CD4-positive, alpha-beta T cell (primary cell): ENCODE data around the gene BZW1. TPM values are rescaled to one million over a fixed set of nuclear protein-coding genes. Genes with fewer than 3 reads are reported as not detected.

ENCODE experiments used
- ATAC-seq: fragments of 200-7000 bp; cut with Tn5 transposase; one replicate; pipeline ENCODE4 v1.10.0; 2022; ENCODE audit warnings: mild to moderate bottlenecking; ENCODE audit not compliant: poor library complexity
- CTCF ChIA-PET: fragments of 350-600 bp; sonication (Branson Sonifier 250); formaldehyde crosslinking; loops from one replicate; lab custom pipeline; 2021; ENCODE audit warnings: antibody characterized with exemption, inconsistent platforms; lab: Charles Lee
- POLR2A ChIA-PET: fragments of 350-600 bp; sonication (Branson Sonifier 250); formaldehyde crosslinking; loops from one replicate; lab custom pipeline; 2021; ENCODE audit warnings: antibody characterized with exemption, inconsistent platforms; lab: Charles Lee
- DNase-seq, 14 experiments: peaks; one replicate each; pipeline ENCODE4 v3.0.0-alpha.2; 2013 to 2020; ENCODE audit warnings: mixed read lengths in 2 of 14
- H3K27ac ChIP-seq, 2 donors: one replicate each; pipeline versions ENCODE4 v1.5.1 to v1.7.0; 2013; ENCODE audit warnings: low read length in 2 of 2, low read depth in 1 of 2, mild to moderate bottlenecking in 1 of 2
- H3K27me3 ChIP-seq, 2 experiments: 1 replicate in 1 of 2; 2 replicates in 1 of 2; pipeline versions ENCODE4 v1.6.1 to v1.7.0; 2013; ENCODE audit warnings: low read length in 2 of 2, control low read depth in 1 of 2, mild to moderate bottlenecking in 1 of 2, moderate library complexity in 1 of 2; ENCODE audit not compliant: insufficient read depth in 2 of 2, control insufficient read depth in 1 of 2
- H3K36me3 ChIP-seq: one replicate; pipeline ENCODE4 v1.6.1; 2013; ENCODE audit warnings: low read length, control low read depth; ENCODE audit not compliant: insufficient read depth
- H3K4me1 ChIP-seq: one replicate; pipeline ENCODE4 v1.6.1; 2013; ENCODE audit warnings: low read length, control low read depth; ENCODE audit not compliant: insufficient read depth
- H3K4me3 ChIP-seq: one replicate; pipeline ENCODE4 v1.5.1; 2013; ENCODE audit warnings: mild to moderate bottlenecking, low read length, moderate library complexity
- H3K9me3 ChIP-seq, 2 experiments: 1 replicate in 1 of 2; 2 replicates in 1 of 2; pipeline versions ENCODE4 v1.6.1 to v1.7.0; 2013; ENCODE audit warnings: low read length in 2 of 2, mild to moderate bottlenecking in 2 of 2, control low read depth in 1 of 2, moderate library complexity in 1 of 2; ENCODE audit not compliant: control insufficient read depth in 1 of 2, insufficient read depth in 1 of 2
- H3K27ac Mint-ChIP-seq: one replicate; pipeline ENCODE4 v1.8.0; 2020; ENCODE audit warnings: mixed read lengths
- H3K27me3 Mint-ChIP-seq: one replicate; pipeline ENCODE4 v1.8.0; 2021; ENCODE audit warnings: mixed read lengths
- H3K36me3 Mint-ChIP-seq: one replicate; pipeline ENCODE4 v1.8.0; 2021; ENCODE audit warnings: low read depth, mixed read lengths
- H3K4me1 Mint-ChIP-seq: one replicate; pipeline ENCODE4 v1.8.0; 2021; ENCODE audit warnings: low read depth, mixed read lengths
- H3K4me3 Mint-ChIP-seq: one replicate; pipeline ENCODE4 v1.8.0; 2020; ENCODE audit warnings: mild to moderate bottlenecking, mixed read lengths
- H3K9me3 Mint-ChIP-seq: one replicate; pipeline ENCODE4 v1.8.0; 2020; ENCODE audit warnings: mixed read lengths
- CTCF ChIP-seq: fragments of 200-600 bp; IDR thresholded peaks from one replicate; pipeline ENCODE4 v1.8.0; 2022; ENCODE audit warnings: antibody characterized with exemption, mild to moderate bottlenecking
- intact Hi-C, 2 experiments: fragments of 100-400 bp; cut with DNase I in 1 of 2; cut with micrococcal nuclease in 1 of 2; formaldehyde crosslinking; loops; one replicate each; pipeline versions ENCODE4 v1.15.1 to v1.9.0; 2023 to 2025; cut with DNase I, micrococcal nuclease
- total RNA-seq, 174 experiments: library from RNA in 2 of 174; stranded (reverse) in 2 of 174; gene quantifications; one replicate each; pipeline ENCODE4 v1.2.3 and lab custom pipeline; 2021 to 2026

Gene BZW1
- total RNA-seq, 2 experiments from 2014 or later, result 190 to 192 TPM

- peaks cover 5% of the 10 kb centered on the region for H3K4me1 Mint-ChIP-seq
- CTCF ChIA-PET, result interaction anchor here (1.5 kb wide), 1 partner anchor 12 kb away, joined by 3 read pairs; no protein-coding TSS in a partner anchor
- H3K36me3 Mint-ChIP-seq, result peaks cover 7% of the 10 kb centered on the region
- no peaks in the 10 kb centered on the region for H3K27me3 ChIP-seq
- H3K4me3 Mint-ChIP-seq, result no peak overlapping the region
- intact Hi-C loops, result no loop called here
- H3K4me3 ChIP-seq, result no peak overlapping the region
- no peak overlapping the region for H3K27ac Mint-ChIP-seq
- ATAC-seq (no peak), DNase-seq (no peak)
- no peaks in the 10 kb centered on the region for H3K4me1 ChIP-seq
- no peaks in the 10 kb centered on the region for H3K27me3 Mint-ChIP-seq
- no peak for TF ChIP-seq CTCF
- H3K9me3 ChIP-seq, result no peaks in the 10 kb centered on the region
- POLR2A ChIA-PET, result interaction anchor here (1.9 to 4.2 kb wide), 2 partner anchors 14 to 18 kb away, joined by 8 to 15 read pairs; partner anchors contain the start of gene CLK1
- H3K9me3 Mint-ChIP-seq, result no peaks in the 10 kb centered on the region
- H3K36me3 ChIP-seq, result peaks cover 4% of the 10 kb centered on the region
- H3K27ac ChIP-seq, result no peak overlapping the region
Measured at GRCh38 chr2:200845669-200846325, 34.1 kb downstream of the BZW1 start.

DNA sequence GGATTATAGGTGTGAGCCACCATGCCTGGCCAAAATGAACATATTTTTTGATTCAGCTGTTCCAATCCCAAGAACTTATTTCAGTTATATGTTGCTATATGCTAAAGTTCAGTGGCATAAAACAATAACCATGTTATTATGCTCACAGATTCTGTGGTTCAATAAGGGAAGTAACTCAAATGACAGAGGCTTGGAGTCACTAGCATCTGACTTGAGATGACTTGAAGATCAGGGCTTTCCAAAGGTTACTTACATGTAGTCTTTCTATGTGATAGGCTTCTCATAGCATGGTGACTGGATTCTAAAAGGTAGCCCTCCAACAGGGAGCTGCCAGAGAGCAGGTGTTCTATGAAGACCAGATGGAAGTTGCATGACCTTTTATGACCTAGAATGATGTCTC, 35.6 kb downstream of the BZW1 start:
- H3K9me3 ChIP-seq, result no peaks in the 10 kb centered on the region
- POLR2A ChIA-PET, result interaction anchor here (0.7 to 1.1 kb wide), 2 partner anchors 11 to 17 kb away, joined by 4 to 5 read pairs; partner anchors contain the start of gene CLK1
- Mint-ChIP-seq H3K9me3 (no peaks in the 10 kb centered on the region), H3K4me3 (no peak overlapping the region), H3K27me3 (no peaks in the 10 kb centered on the region), H3K27ac (no peak overlapping the region), H3K36me3 (peaks cover 22% of the 10 kb centered on the region), H3K4me1 (peaks cover 6% of the 10 kb centered on the region)
- no peaks in the 10 kb centered on the region for H3K4me1 ChIP-seq
- ATAC-seq (no peak), DNase-seq (no peak)
- no peak overlapping the region for H3K27ac ChIP-seq
- peaks cover 19% of the 10 kb centered on the region for H3K36me3 ChIP-seq
- TF ChIP-seq CTCF, result no peak
- H3K27me3 ChIP-seq, result no peaks in the 10 kb centered on the region
- CTCF ChIA-PET, result no interaction called here
- no peak overlapping the region for H3K4me3 ChIP-seq
- intact Hi-C loops, result no loop called here

DNA sequence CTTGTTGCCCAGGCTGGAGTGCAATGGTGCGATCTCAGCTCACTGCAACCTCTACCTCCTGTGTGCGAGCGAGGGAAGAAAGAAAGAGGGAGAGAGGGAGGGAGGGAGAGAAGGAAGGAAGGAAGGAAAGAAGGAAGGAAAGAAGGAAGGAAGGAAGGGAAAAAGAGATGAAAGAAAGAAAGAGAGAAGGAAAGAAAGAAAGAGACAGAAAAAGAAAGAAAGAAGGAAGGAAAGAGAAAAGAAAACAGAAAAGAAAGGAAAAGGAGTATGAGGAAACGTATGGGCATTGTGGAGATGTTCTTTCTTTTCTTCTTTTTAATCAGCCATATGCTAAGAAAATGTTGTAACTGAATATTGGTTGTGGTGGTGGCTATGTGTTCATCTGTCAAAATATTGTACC, 36.2 kb downstream of the BZW1 start:
- H3K27me3 ChIP-seq, result no peaks in the 10 kb centered on the region
- ChIA-PET POLR2A (interaction anchor here (2.4 to 3.7 kb wide), 2 partner anchors 10 to 16 kb away, joined by 19 to 28 read pairs; partner anchors contain the start of gene CLK1), CTCF (no interaction called here)
- intact Hi-C loops, result no loop called here
- no peak for TF ChIP-seq CTCF
- ATAC-seq (no peak), DNase-seq (no peak)
- Mint-ChIP-seq H3K4me3 (no peak overlapping the region), H3K27ac (no peak overlapping the region), H3K9me3 (no peaks in the 10 kb centered on the region), H3K27me3 (no peaks in the 10 kb centered on the region), H3K36me3 (peaks cover 28% of the 10 kb centered on the region), H3K4me1 (peaks cover 13% of the 10 kb centered on the region)
- H3K27ac ChIP-seq, result no peak overlapping the region
- H3K4me1 ChIP-seq, result no peaks in the 10 kb centered on the region
- H3K36me3 ChIP-seq, result peaks cover 26% of the 10 kb centered on the region
- H3K4me3 ChIP-seq, result no peak overlapping the region
- H3K9me3 ChIP-seq, result no peaks in the 10 kb centered on the region
